Hematopoietic multipotent progenitor cell treated with erythropoietin and hydrocortisone succinate and interleukin-3 and kit ligand, for 17 days (in vitro differentiated cells): ENCODE measurements around the gene DENND1A.
"Not testable (repeated sequence)": the region's sequence is repeated elsewhere in the genome, so short reads cannot be mapped to it uniquely, and the experiment has no call there.

Experiments used
- DNase-seq: peaks from one replicate; pipeline ENCODE4 v3.0.0-alpha.2; 2015; ENCODE audit warnings: low spot score

Gene DENND1A

GRCh38 chr9:123336449-123336848 lies 593.5 kb downstream of the DENND1A start:
- DNase-seq = peak; percentile 33

GRCh38 chr9:123335986-123336329 lies 594.0 kb downstream of the DENND1A start:
- no peak for DNase-seq

GRCh38 chr9:123335193-123335985 lies 594.5 kb downstream of the DENND1A start:
- no peak for DNase-seq

- no peak for DNase-seq
Measured at GRCh38 chr9:123334639-123335038, 595.3 kb downstream of the DENND1A start.

- not testable (repeated sequence) for DNase-seq
Measured at GRCh38 chr9:123333058-123333669, 596.8 kb downstream of the DENND1A start.

- DNase-seq = no peak
Measured at GRCh38 chr9:123331346-123332060, 598.4 kb downstream of the DENND1A start.
